Measurements from ENCODE around the gene KCNMB2. TPM values are rescaled to one million over a fixed set of nuclear protein-coding genes. Genes with fewer than 3 reads are reported as not detected.

Gene KCNMB2
- total and polyA plus RNA-seq, 2 donors (not counting 1 experiment from before 2014, with no cell fraction given): 0.17 TPM; not detected in 1

DNA sequence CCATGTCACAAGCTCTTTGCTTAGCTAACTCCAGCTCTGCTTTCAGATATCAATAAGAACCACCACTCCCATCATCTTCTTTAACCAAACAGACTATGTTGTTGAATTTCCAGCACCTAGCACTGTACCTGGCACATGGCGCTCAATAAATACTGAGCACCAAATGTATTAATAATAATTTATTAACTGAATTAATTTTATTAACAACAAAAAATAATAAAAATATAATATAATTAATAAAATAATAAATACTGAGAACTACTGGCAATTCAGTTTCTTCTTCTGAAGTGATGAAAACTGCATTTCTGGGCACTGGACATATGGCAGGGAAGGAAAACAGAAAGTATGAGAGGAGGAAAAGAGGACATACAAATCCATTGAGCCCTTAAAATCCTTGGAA lies 271.5 kb downstream of the KCNMB2 start:
- no peak overlapping the region for H3K9ac ChIP-seq (ENCODE audit: insufficient read depth, low read length)

GRCh38 chr3:178808748-178809147 lies 272.5 kb downstream of the KCNMB2 start:
- H3K27me3 ChIP-seq (ENCODE audit: control insufficient read depth, insufficient read depth, low read length): no peaks in the 10 kb centered on the region
- H3K4me2 ChIP-seq (ENCODE audit: extremely low read depth, insufficient read depth, low read length): no peak overlapping the region
- H2AFZ ChIP-seq (ENCODE audit: low read length): no peak overlapping the region
- no peak overlapping the region for H3K9ac ChIP-seq (ENCODE audit: insufficient read depth, low read length)
- H3K4me3 ChIP-seq (replicated peaks in 1 of 4; ENCODE audit: control extremely low read depth in 1 of 4, insufficient read depth in 1 of 4, low read depth in 3 of 4, low read length in 4 of 4): no peak overlapping the region
- H3K27ac ChIP-seq (ENCODE audit: insufficient read depth, low read length): no peak overlapping the region
- TF ChIP-seq EZH2 (IDR thresholded peaks at IDR 0.05; ENCODE audit: low read length, missing control alignments): no peak
- TF ChIP-seq, protein P1, sequence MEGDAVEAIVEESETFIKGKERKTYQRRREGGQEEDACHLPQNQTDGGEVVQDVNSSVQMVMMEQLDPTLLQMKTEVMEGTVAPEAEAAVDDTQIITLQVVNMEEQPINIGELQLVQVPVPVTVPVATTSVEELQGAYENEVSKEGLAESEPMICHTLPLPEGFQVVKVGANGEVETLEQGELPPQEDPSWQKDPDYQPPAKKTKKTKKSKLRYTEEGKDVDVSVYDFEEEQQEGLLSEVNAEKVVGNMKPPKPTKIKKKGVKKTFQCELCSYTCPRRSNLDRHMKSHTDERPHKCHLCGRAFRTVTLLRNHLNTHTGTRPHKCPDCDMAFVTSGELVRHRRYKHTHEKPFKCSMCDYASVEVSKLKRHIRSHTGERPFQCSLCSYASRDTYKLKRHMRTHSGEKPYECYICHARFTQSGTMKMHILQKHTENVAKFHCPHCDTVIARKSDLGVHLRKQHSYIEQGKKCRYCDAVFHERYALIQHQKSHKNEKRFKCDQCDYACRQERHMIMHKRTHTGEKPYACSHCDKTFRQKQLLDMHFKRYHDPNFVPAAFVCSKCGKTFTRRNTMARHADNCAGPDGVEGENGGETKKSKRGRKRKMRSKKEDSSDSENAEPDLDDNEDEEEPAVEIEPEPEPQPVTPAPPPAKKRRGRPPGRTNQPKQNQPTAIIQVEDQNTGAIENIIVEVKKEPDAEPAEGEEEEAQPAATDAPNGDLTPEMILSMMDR (conservative IDR thresholded peaks at IDR 0.05 in 1 of 2, IDR thresholded peaks at IDR 0.05 in 1 of 2; ENCODE audit: low read depth in 1 of 2, low read length in 2 of 2): no peak
- H3K4me1 ChIP-seq (ENCODE audit: control insufficient read depth, extremely low read depth, insufficient read depth, low read length): no peaks in the 10 kb centered on the region
- DNase-seq (ENCODE audit: low read depth in 2 of 2): no peak
- H3K36me3 ChIP-seq (ENCODE audit: control insufficient read depth, insufficient read depth, low read length): no peaks in the 10 kb centered on the region
- H3K79me2 ChIP-seq (ENCODE audit: control insufficient read depth, insufficient read depth, low read length): no peaks in the 10 kb centered on the region
- no peaks in the 10 kb centered on the region for H4K20me1 ChIP-seq (ENCODE audit: control insufficient read depth, extremely low read depth, insufficient read depth, low read length)
- no peaks in the 10 kb centered on the region for H3K9me3 ChIP-seq (ENCODE audit: control insufficient read depth, insufficient read depth, low read depth, low read length)

More for the DNA sequence above, 271.5 kb downstream of the KCNMB2 start:
- no peaks in the 10 kb centered on the region for H3K27me3 ChIP-seq (ENCODE audit: control insufficient read depth, insufficient read depth, low read length)
- H3K79me2 ChIP-seq (ENCODE audit: control insufficient read depth, insufficient read depth, low read length): no peaks in the 10 kb centered on the region
- H3K9me3 ChIP-seq (ENCODE audit: control insufficient read depth, insufficient read depth, low read depth, low read length): no peaks in the 10 kb centered on the region
- H3K27ac ChIP-seq (ENCODE audit: insufficient read depth, low read length): no peak overlapping the region
- TF ChIP-seq, protein P1 (conservative IDR thresholded peaks at IDR 0.05 in 1 of 2, IDR thresholded peaks at IDR 0.05 in 1 of 2; ENCODE audit: low read depth in 1 of 2, low read length in 2 of 2): no peak
- no peak for TF ChIP-seq EZH2 (IDR thresholded peaks at IDR 0.05; ENCODE audit: low read length, missing control alignments)
- no peak for DNase-seq (ENCODE audit: low read depth in 2 of 2)
- H3K4me2 ChIP-seq (ENCODE audit: extremely low read depth, insufficient read depth, low read length): no peak overlapping the region
- H3K36me3 ChIP-seq (ENCODE audit: control insufficient read depth, insufficient read depth, low read length): no peaks in the 10 kb centered on the region
- no peaks in the 10 kb centered on the region for H3K4me1 ChIP-seq (ENCODE audit: control insufficient read depth, extremely low read depth, insufficient read depth, low read length)
- H4K20me1 ChIP-seq (ENCODE audit: control insufficient read depth, extremely low read depth, insufficient read depth, low read length): no peaks in the 10 kb centered on the region
- H3K4me3 ChIP-seq (replicated peaks in 1 of 4; ENCODE audit: control extremely low read depth in 1 of 4, insufficient read depth in 1 of 4, low read depth in 3 of 4, low read length in 4 of 4): no peak overlapping the region
- no peak overlapping the region for H2AFZ ChIP-seq (ENCODE audit: low read length)

- H3K4me3 ChIP-seq (replicated peaks in 1 of 4; ENCODE audit: control extremely low read depth in 1 of 4, insufficient read depth in 1 of 4, low read depth in 3 of 4, low read length in 4 of 4): no peak overlapping the region
- no peak for TF ChIP-seq EZH2 (IDR thresholded peaks at IDR 0.05; ENCODE audit: low read length, missing control alignments)
- no peak overlapping the region for H2AFZ ChIP-seq (ENCODE audit: low read length)
- no peaks in the 10 kb centered on the region for H3K36me3 ChIP-seq (ENCODE audit: control insufficient read depth, insufficient read depth, low read length)
- no peaks in the 10 kb centered on the region for H3K79me2 ChIP-seq (ENCODE audit: control insufficient read depth, insufficient read depth, low read length)
- H4K20me1 ChIP-seq (ENCODE audit: control insufficient read depth, extremely low read depth, insufficient read depth, low read length): no peaks in the 10 kb centered on the region
- no peaks in the 10 kb centered on the region for H3K27me3 ChIP-seq (ENCODE audit: control insufficient read depth, insufficient read depth, low read length)
- no peaks in the 10 kb centered on the region for H3K9me3 ChIP-seq (ENCODE audit: control insufficient read depth, insufficient read depth, low read depth, low read length)
- H3K4me2 ChIP-seq (ENCODE audit: extremely low read depth, insufficient read depth, low read length): no peak overlapping the region
- no peak overlapping the region for H3K9ac ChIP-seq (ENCODE audit: insufficient read depth, low read length)
- H3K27ac ChIP-seq (ENCODE audit: insufficient read depth, low read length): no peak overlapping the region
- DNase-seq (ENCODE audit: low read depth in 2 of 2): no peak
- no peaks in the 10 kb centered on the region for H3K4me1 ChIP-seq (ENCODE audit: control insufficient read depth, extremely low read depth, insufficient read depth, low read length)
Measured at GRCh38 chr3:178810181-178810580, 273.9 kb downstream of the KCNMB2 start.

All from fibroblast of lung (primary cell).